SK-N-SH treated with all-trans-retinoic acid at 6 μM for 48 hours (cell line): ENCODE measurements around the gene C2CD4D.

Experiments
- ATAC-seq: fragments of 200-7000 bp; cut with Tn5 transposase; 3 replicates; pipeline ENCODE4 v1.9.1; 2020; ENCODE audit warnings: mild to moderate bottlenecking, moderate library complexity
- ARNTL ChIP-seq: fragments of 450-650 bp; formaldehyde crosslinking; IDR thresholded peaks from 2 replicates; pipeline ENCODE4 v1.5.0; 2020; ENCODE audit warnings: low read depth, mild to moderate bottlenecking, moderate library complexity, borderline replicate concordance
- BACH2 ChIP-seq: fragments of 250-450 bp; sonication (Bioruptor Pico); IDR thresholded peaks from 2 replicates; pipeline ENCODE4 v1.9.0; 2021; ENCODE audit warnings: mild to moderate bottlenecking, borderline replicate concordance
- CSDC2 ChIP-seq: fragments of 250-450 bp; sonication (Bioruptor Pico); IDR thresholded peaks from 2 replicates; pipeline ENCODE4 v1.5.0; 2020; ENCODE audit warnings: mild to moderate bottlenecking, moderate library complexity
- ESRRG ChIP-seq: fragments of 250-450 bp; sonication (Bioruptor Pico); IDR thresholded peaks from 2 replicates; pipeline ENCODE4 v1.6.1; 2021; ENCODE audit warnings: mild to moderate bottlenecking
- GLIS3 ChIP-seq: fragments of 250-450 bp; sonication (Bioruptor Pico); IDR thresholded peaks from 2 replicates; pipeline ENCODE4 v1.5.0; 2020; ENCODE audit warnings: mild to moderate bottlenecking, moderate library complexity
- ISL1 ChIP-seq: fragments of 250-450 bp; sonication (Bioruptor Pico); IDR thresholded peaks from 2 replicates; pipeline ENCODE4 v2.1.2; 2022; ENCODE audit warnings: mild to moderate bottlenecking, moderate library complexity
- OSR1 ChIP-seq: fragments of 250-450 bp; sonication (Bioruptor Pico); IDR thresholded peaks from 2 replicates; pipeline ENCODE4 v1.8.0; 2022; ENCODE audit warnings: moderate library complexity, mild to moderate bottlenecking, inconsistent platforms
- PPARA ChIP-seq: fragments of 250-450 bp; sonication (Bioruptor Pico); IDR thresholded peaks from 2 replicates; pipeline ENCODE4 v1.5.0; 2020; ENCODE audit warnings: mild to moderate bottlenecking, borderline replicate concordance
- RARB ChIP-seq: fragments of 250-450 bp; sonication (Bioruptor Pico); IDR thresholded peaks from 2 replicates; pipeline ENCODE4 v1.8.0; 2021; ENCODE audit warnings: mild to moderate bottlenecking, moderate library complexity
- SNAI2 ChIP-seq: fragments of 250-450 bp; sonication (Bioruptor Pico); IDR thresholded peaks from 2 replicates; pipeline ENCODE4 v1.5.0; 2020; ENCODE audit warnings: mild to moderate bottlenecking, moderate library complexity
- TCF4 ChIP-seq: fragments of 250-450 bp; sonication (Bioruptor Pico); IDR thresholded peaks from 2 replicates; pipeline ENCODE4 v1.8.0; 2021; ENCODE audit warnings: mild to moderate bottlenecking, moderate library complexity, borderline replicate concordance
- TOX ChIP-seq: fragments of 250-450 bp; sonication (Bioruptor Pico); IDR thresholded peaks from 2 replicates; pipeline ENCODE4 v1.8.0; 2021; ENCODE audit warnings: mild to moderate bottlenecking, moderate library complexity, borderline replicate concordance
- ZC3H10 ChIP-seq: fragments of 250-450 bp; sonication (Bioruptor Pico); IDR thresholded peaks from 2 replicates; pipeline ENCODE4 v1.5.1; 2021; ENCODE audit warnings: mild to moderate bottlenecking, moderate library complexity
- ZFP3 ChIP-seq: fragments of 250-450 bp; sonication (Bioruptor Pico); IDR thresholded peaks from 2 replicates; pipeline ENCODE4 v1.5.0; 2020; ENCODE audit warnings: mild to moderate bottlenecking, moderate library complexity
- ZFP30 ChIP-seq: fragments of 450-650 bp; formaldehyde crosslinking; IDR thresholded peaks from 2 replicates; pipeline ENCODE4 v1.5.0; 2022; ENCODE audit warnings: mild to moderate bottlenecking, moderate library complexity
- ZNF565 ChIP-seq: fragments of 450-650 bp; formaldehyde crosslinking; conservative IDR thresholded peaks from 2 replicates; pipeline ENCODE4 v1.5.0; 2020; ENCODE audit warnings: low read depth, mild to moderate bottlenecking, moderate library complexity
- ZNF70 ChIP-seq: fragments of 450-650 bp; formaldehyde crosslinking; IDR thresholded peaks from 2 replicates; pipeline ENCODE4 v1.5.0; 2020; ENCODE audit warnings: mild to moderate bottlenecking, moderate library complexity
- ZNF8 ChIP-seq: fragments of 450-650 bp; formaldehyde crosslinking; IDR thresholded peaks from 2 replicates; pipeline ENCODE4 v1.5.0; 2020; ENCODE audit warnings: mild to moderate bottlenecking, moderate library complexity
- TF ChIP-seq, protein P1 (sequence below): fragments of 250-450 bp; sonication (Bioruptor Pico); IDR thresholded peaks from 2 replicates; pipeline ENCODE4 v1.8.0; 2021; ENCODE audit warnings: low read depth, mild to moderate bottlenecking, moderate library complexity, borderline replicate concordance
- TF ChIP-seq, protein P2 (sequence below): fragments of 250-450 bp; sonication (Bioruptor Pico); IDR thresholded peaks from 2 replicates; pipeline ENCODE4 v1.5.1; 2020; ENCODE audit warnings: low read depth, mild to moderate bottlenecking, moderate library complexity
- TF ChIP-seq, protein P3 (sequence below): fragments of 250-450 bp; sonication (Bioruptor Pico); IDR thresholded peaks from 2 replicates; pipeline ENCODE4 v1.5.1; 2021; ENCODE audit warnings: mild to moderate bottlenecking, moderate library complexity
- TF ChIP-seq, protein P4 (sequence below): fragments of 250-450 bp; sonication (Bioruptor Pico); IDR thresholded peaks from 2 replicates; pipeline ENCODE4 v1.5.0; 2020; ENCODE audit warnings: mild to moderate bottlenecking, moderate library complexity
- TF ChIP-seq, protein P5 (sequence below): fragments of 250-450 bp; sonication (Bioruptor Pico); IDR thresholded peaks from 2 replicates; pipeline ENCODE4 v1.8.0; 2020; ENCODE audit warnings: mild to moderate bottlenecking, moderate library complexity, borderline replicate concordance

The C2CD4D gene

DNA sequence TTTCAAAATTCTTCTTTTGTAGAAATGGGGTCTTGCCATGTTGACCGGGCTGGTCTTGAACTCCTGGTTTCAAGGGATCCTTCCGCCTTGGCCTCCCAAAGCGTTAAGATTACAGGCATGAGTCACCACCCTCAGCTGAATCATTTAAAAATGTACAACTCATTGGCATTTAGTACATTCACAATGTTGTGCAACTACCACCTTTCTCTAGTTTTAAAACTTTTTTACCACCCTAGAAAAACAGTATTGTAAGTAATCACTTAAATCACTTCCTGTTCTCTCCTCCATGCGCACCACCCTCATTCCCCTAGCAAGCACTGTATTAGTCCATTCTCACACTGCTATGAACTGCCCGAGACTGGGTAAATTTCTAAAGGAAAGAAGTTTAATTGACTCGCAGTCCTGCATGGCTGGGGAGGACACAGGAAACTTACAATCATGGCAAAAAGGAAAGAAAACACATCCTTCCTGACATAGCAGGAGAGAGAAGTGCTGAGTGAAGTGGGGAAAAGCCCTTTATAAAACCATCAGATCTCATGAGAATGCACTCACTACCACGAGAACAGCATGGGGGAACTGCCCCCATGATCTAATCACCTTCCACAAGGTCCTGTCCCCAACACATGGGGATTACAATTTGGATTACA lies 28.3 kb upstream of the C2CD4D start:
- ATAC-seq: no peak
- TF ChIP-seq, protein P1, sequence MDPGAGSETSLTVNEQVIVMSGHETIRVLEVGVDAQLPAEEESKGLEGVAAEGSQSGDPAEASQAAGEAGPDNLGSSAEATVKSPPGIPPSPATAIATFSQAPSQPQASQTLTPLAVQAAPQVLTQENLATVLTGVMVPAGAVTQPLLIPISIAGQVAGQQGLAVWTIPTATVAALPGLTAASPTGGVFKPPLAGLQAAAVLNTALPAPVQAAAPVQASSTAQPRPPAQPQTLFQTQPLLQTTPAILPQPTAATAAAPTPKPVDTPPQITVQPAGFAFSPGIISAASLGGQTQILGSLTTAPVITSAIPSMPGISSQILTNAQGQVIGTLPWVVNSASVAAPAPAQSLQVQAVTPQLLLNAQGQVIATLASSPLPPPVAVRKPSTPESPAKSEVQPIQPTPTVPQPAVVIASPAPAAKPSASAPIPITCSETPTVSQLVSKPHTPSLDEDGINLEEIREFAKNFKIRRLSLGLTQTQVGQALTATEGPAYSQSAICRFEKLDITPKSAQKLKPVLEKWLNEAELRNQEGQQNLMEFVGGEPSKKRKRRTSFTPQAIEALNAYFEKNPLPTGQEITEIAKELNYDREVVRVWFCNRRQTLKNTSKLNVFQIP (CRISPR knock-in tag): no peak
- TF ChIP-seq, protein P2, sequence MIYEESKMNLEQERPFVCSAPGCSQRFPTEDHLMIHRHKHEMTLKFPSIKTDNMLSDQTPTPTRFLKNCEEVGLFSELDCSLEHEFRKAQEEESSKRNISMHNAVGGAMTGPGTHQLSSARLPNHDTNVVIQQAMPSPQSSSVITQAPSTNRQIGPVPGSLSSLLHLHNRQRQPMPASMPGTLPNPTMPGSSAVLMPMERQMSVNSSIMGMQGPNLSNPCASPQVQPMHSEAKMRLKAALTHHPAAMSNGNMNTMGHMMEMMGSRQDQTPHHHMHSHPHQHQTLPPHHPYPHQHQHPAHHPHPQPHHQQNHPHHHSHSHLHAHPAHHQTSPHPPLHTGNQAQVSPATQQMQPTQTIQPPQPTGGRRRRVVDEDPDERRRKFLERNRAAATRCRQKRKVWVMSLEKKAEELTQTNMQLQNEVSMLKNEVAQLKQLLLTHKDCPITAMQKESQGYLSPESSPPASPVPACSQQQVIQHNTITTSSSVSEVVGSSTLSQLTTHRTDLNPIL (CRISPR knock-in tag): no peak
- TF ChIP-seq, protein P3, sequence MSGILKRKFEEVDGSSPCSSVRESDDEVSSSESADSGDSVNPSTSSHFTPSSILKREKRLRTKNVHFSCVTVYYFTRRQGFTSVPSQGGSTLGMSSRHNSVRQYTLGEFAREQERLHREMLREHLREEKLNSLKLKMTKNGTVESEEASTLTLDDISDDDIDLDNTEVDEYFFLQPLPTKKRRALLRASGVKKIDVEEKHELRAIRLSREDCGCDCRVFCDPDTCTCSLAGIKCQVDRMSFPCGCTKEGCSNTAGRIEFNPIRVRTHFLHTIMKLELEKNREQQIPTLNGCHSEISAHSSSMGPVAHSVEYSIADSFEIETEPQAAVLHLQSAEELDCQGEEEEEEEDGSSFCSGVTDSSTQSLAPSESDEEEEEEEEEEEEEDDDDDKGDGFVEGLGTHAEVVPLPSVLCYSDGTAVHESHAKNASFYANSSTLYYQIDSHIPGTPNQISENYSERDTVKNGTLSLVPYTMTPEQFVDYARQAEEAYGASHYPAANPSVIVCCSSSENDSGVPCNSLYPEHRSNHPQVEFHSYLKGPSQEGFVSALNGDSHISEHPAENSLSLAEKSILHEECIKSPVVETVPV (CRISPR knock-in tag): no peak
- TF ChIP-seq CSDC2 (CRISPR knock-in tag) (no peak), SNAI2 (CRISPR knock-in tag) (no peak), ZNF8 (CRISPR knock-in tag) (no peak), RARB (CRISPR knock-in tag) (no peak), ZFP30 (no peak), ESRRG (CRISPR knock-in tag) (no peak), ZC3H10 (CRISPR knock-in tag) (no peak), TOX (CRISPR knock-in tag) (no peak), ZFP3 (no peak), ZNF565 (CRISPR knock-in tag) (no peak), ZNF70 (CRISPR knock-in tag) (no peak), BACH2 (CRISPR knock-in tag) (no peak)

DNA sequence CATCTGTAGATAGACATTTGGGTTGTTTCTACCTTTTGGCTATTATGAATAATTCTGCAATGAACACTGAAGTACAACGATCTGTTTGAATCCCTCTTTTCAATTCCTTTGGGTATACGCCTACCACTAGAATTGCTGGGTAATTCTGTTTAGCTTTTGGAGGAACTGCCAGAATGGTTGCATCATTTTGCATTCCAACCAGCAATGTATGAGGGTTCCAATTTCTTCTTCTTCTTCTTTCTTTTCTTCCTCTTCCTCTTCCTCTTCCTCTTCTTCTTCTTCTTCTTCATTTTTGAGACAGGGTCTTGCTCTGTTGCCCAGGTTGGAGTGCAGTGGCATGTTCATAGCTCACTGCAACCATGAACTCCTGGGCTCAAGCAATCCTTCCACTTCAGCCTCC lies 27.7 kb upstream of the C2CD4D start:
- no peak for ATAC-seq
- TF ChIP-seq, protein P4, sequence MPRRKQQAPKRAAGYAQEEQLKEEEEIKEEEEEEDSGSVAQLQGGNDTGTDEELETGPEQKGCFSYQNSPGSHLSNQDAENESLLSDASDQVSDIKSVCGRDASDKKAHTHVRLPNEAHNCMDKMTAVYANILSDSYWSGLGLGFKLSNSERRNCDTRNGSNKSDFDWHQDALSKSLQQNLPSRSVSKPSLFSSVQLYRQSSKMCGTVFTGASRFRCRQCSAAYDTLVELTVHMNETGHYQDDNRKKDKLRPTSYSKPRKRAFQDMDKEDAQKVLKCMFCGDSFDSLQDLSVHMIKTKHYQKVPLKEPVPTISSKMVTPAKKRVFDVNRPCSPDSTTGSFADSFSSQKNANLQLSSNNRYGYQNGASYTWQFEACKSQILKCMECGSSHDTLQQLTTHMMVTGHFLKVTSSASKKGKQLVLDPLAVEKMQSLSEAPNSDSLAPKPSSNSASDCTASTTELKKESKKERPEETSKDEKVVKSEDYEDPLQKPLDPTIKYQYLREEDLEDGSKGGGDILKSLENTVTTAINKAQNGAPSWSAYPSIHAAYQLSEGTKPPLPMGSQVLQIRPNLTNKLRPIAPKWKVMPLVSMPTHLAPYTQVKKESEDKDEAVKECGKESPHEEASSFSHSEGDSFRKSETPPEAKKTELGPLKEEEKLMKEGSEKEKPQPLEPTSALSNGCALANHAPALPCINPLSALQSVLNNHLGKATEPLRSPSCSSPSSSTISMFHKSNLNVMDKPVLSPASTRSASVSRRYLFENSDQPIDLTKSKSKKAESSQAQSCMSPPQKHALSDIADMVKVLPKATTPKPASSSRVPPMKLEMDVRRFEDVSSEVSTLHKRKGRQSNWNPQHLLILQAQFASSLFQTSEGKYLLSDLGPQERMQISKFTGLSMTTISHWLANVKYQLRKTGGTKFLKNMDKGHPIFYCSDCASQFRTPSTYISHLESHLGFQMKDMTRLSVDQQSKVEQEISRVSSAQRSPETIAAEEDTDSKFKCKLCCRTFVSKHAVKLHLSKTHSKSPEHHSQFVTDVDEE (CRISPR knock-in tag): no peak
- no peak for TF ChIP-seq OSR1 (CRISPR knock-in tag)
- no peak for TF ChIP-seq TOX (CRISPR knock-in tag)
- TF ChIP-seq ZNF70 (CRISPR knock-in tag): no peak
- TF ChIP-seq ZFP30: no peak
- no peak for TF ChIP-seq ARNTL (CRISPR knock-in tag)
- no peak for TF ChIP-seq ESRRG (CRISPR knock-in tag)
- no peak for TF ChIP-seq CSDC2 (CRISPR knock-in tag)
- TF ChIP-seq RARB (CRISPR knock-in tag): no peak

DNA sequence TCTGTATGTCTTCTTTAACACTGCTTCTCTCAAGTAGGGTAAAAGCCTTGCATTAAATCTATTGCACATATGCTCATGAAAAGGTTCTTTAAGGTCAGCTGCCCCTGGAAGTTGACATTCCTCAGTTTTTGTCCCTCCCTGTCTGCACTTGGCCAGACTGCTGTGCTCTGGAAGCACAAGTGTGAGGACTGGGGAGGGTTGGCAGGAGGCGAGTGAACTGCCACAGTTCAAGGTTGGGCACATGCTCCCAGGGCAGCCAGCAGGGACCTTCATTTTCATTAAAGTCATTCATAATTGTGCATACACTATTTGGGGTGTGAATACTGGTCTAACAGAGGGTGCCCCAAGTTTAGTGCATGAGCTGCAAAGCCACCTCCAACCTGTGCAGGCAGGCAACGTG lies 24.8 kb upstream of the C2CD4D start:
- no peak for ATAC-seq
- TF ChIP-seq, protein P5, sequence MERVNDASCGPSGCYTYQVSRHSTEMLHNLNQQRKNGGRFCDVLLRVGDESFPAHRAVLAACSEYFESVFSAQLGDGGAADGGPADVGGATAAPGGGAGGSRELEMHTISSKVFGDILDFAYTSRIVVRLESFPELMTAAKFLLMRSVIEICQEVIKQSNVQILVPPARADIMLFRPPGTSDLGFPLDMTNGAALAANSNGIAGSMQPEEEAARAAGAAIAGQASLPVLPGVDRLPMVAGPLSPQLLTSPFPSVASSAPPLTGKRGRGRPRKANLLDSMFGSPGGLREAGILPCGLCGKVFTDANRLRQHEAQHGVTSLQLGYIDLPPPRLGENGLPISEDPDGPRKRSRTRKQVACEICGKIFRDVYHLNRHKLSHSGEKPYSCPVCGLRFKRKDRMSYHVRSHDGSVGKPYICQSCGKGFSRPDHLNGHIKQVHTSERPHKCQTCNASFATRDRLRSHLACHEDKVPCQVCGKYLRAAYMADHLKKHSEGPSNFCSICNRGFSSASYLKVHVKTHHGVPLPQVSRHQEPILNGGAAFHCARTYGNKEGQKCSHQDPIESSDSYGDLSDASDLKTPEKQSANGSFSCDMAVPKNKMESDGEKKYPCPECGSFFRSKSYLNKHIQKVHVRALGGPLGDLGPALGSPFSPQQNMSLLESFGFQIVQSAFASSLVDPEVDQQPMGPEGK: no peak
- TF ChIP-seq ZNF70 (CRISPR knock-in tag) (no peak), RARB (CRISPR knock-in tag) (no peak), GLIS3 (no peak), ZNF8 (CRISPR knock-in tag) (no peak), ARNTL (CRISPR knock-in tag) (no peak), ISL1 (no peak), ZNF565 (CRISPR knock-in tag) (no peak), TCF4 (no peak), ZC3H10 (CRISPR knock-in tag) (no peak), TOX (CRISPR knock-in tag) (no peak), BACH2 (CRISPR knock-in tag) (no peak), PPARA (no peak)
- TF ChIP-seq, protein P4 (CRISPR knock-in tag): no peak
- TF ChIP-seq, protein P1 (CRISPR knock-in tag): no peak
- TF ChIP-seq, all 23 proteins: peak for 0
